HCT116 (cell line): ENCODE measurements around the gene COL9A3. TPM values are rescaled to one million over a fixed set of nuclear protein-coding genes. Genes with fewer than 3 reads are reported as not detected.

ENCODE experiments used
- ATAC-seq: fragments of 200-7000 bp; cut with Tn5 transposase; 2 replicates; pipeline ENCODE4 v1.9.1; 2020; ENCODE audit warnings: mild to moderate bottlenecking, moderate library complexity
- BruUV-seq: library from RNA; stranded (reverse); fragments of 400-500 nt; replicated peaks from 2 replicates; lab custom pipeline; 2021; lab: Mats Ljungman, UMichigan
- CTCF ChIA-PET: fragments of 300-600 bp; sonication (Branson Sonifier 250); formaldehyde crosslinking; loops from one replicate; lab custom pipeline; 2021; ENCODE audit warnings: antibody characterized with exemption; lab: Charles Lee
- POLR2A ChIA-PET: fragments of 300-600, 350-600 bp; sonication (Branson Sonifier 250); formaldehyde crosslinking; loops from one replicate; lab custom pipeline; 2021; ENCODE audit warnings: antibody characterized with exemption; lab: Charles Lee
- RAD21 ChIA-PET, 2 experiments: fragments of 300-600 bp; sonication (Branson Sonifier 250); formaldehyde crosslinking; loops; one replicate each; lab custom pipeline; 2023; ENCODE audit warnings: low total read pairs in 2 of 2; ENCODE audit not compliant: uncharacterized antibody in 2 of 2, unreplicated experiment in 2 of 2, low non-redundant PET in 1 of 2; lab: Charles Lee
- DNase-seq: peaks from one replicate; pipeline ENCODE4 v3.0.0-alpha.2; 2010; ENCODE audit warnings: low read depth, low spot score
- H2AFZ ChIP-seq: fragments of 200-600 bp; shearing (Covaris generic), sonication (generic); 2 replicates; pipeline ENCODE4 v1.6.1; 2017; ENCODE audit warnings: low read depth, mixed run types, mixed read lengths, antibody characterized with exemption, low read length; ENCODE audit not compliant: poor library complexity, severe bottlenecking
- H3K27ac ChIP-seq: 2 replicates; pipeline ENCODE4 v1.5.1; 2012; ENCODE audit warnings: low read depth, low read length
- H3K27me3 ChIP-seq: fragments of 200-600 bp; sonication (generic); 2 replicates; pipeline ENCODE4 v1.6.1; 2016; ENCODE audit warnings: mixed run types, low read length, mixed read lengths; ENCODE audit not compliant: insufficient read depth
- H3K36me3 ChIP-seq, 2 experiments: fragments of 200-500 bp in 1 of 2; fragments of 200-600 bp in 1 of 2; sonication (Bioruptor generic) in 1 of 2; sonication (generic) in 1 of 2; 2 replicates each; pipeline versions ENCODE4 v1.5.1 to v1.6.1; 2014 to 2016; ENCODE audit warnings: low read length in 2 of 2, inconsistent platforms in 1 of 2, mixed read lengths in 1 of 2, mixed run types in 1 of 2; ENCODE audit not compliant: insufficient read depth in 2 of 2, control insufficient read depth in 1 of 2
- H3K4me1 ChIP-seq, 2 experiments: fragments of 200-600 bp in 1 of 2; sonication (generic) in 1 of 2; 2 replicates each; pipeline versions ENCODE4 v1.5.1 to v1.6.1; 2012 to 2017; ENCODE audit warnings: low read length in 2 of 2, inconsistent platforms in 1 of 2, mild to moderate bottlenecking in 1 of 2, mixed read lengths in 1 of 2, mixed run types in 1 of 2, moderate library complexity in 1 of 2; ENCODE audit not compliant: insufficient read depth in 2 of 2, control insufficient read depth in 1 of 2
- H3K4me2 ChIP-seq: fragments of 200-600 bp; sonication (generic); 2 replicates; pipeline ENCODE4 v1.6.1; 2017; ENCODE audit warnings: mixed run types, low read length, mixed read lengths
- H3K4me3 ChIP-seq, 2 experiments: fragments of 200-600 bp in 1 of 2; sonication (generic) in 1 of 2; replicated peaks in 1 of 2; 2 replicates each; pipeline ENCODE4 v1.5.1; 2011 to 2016; ENCODE audit warnings: low read length in 2 of 2, control low read depth in 1 of 2, low read depth in 1 of 2, mild to moderate bottlenecking in 1 of 2, mixed read lengths in 1 of 2, mixed run types in 1 of 2
- H3K79me2 ChIP-seq: fragments of 200-600 bp; sonication (generic); 2 replicates; pipeline ENCODE4 v1.6.1; 2017; ENCODE audit warnings: mild to moderate bottlenecking, mixed run types, low read length, moderate library complexity, mixed read lengths; ENCODE audit not compliant: insufficient read depth
- H3K9ac ChIP-seq: fragments of 200-600 bp; sonication (generic); 2 replicates; pipeline ENCODE4 v1.6.1; 2016; ENCODE audit warnings: low read length, mixed read lengths
- H3K9me2 ChIP-seq: fragments of 200-600 bp; sonication (generic), shearing (Covaris generic); 2 replicates; pipeline ENCODE4 v1.6.1; 2017; ENCODE audit warnings: mixed run types, mild to moderate bottlenecking, moderate library complexity; ENCODE audit not compliant: insufficient read depth
- H3K9me3 ChIP-seq, 2 experiments: fragments of 200-500 bp in 1 of 2; fragments of 200-600 bp in 1 of 2; sonication (Bioruptor generic) in 1 of 2; sonication (generic) in 1 of 2; 2 replicates each; pipeline ENCODE4 v1.6.1; 2014 to 2017; ENCODE audit warnings: low read length in 2 of 2, mixed read lengths in 2 of 2, inconsistent platforms in 1 of 2, low read depth in 1 of 2, mild to moderate bottlenecking in 1 of 2, mixed run types in 1 of 2, moderate library complexity in 1 of 2; ENCODE audit not compliant: control insufficient read depth in 1 of 2, insufficient read depth in 1 of 2
- H4K20me1 ChIP-seq: fragments of 200-600 bp; sonication (generic), shearing (Covaris generic); 2 replicates; pipeline ENCODE4 v1.6.1; 2017; ENCODE audit warnings: mixed run types, mild to moderate bottlenecking, moderate library complexity; ENCODE audit not compliant: insufficient read depth
- CBX3 ChIP-seq: IDR thresholded peaks from 2 replicates; pipeline ENCODE4 v1.6.1; 2012; ENCODE audit warnings: low read depth
- CEBPB ChIP-seq: IDR thresholded peaks from 2 replicates; pipeline ENCODE4 v1.6.1; 2012; ENCODE audit warnings: low read depth
- FOSL1 ChIP-seq: IDR thresholded peaks from 2 replicates; pipeline ENCODE4 v1.6.1; 2012; ENCODE audit warnings: low read depth
- JUND ChIP-seq: IDR thresholded peaks from 2 replicates; pipeline ENCODE4 v1.6.1; 2012
- POLR2A ChIP-seq: IDR thresholded peaks from 2 replicates; pipeline ENCODE4 v1.7.0; 2011; ENCODE audit warnings: borderline replicate concordance; ENCODE audit not compliant: insufficient read depth, insufficient read length; ENCODE audit errors: extremely low read depth
- RAD21 ChIP-seq: IDR thresholded peaks from 2 replicates; pipeline ENCODE4 v1.6.1; 2012; ENCODE audit warnings: low read depth, mild to moderate bottlenecking
- TCF7L2 ChIP-seq: IDR thresholded peaks from 2 replicates; pipeline ENCODE4 v1.7.0; 2011; ENCODE audit warnings: borderline replicate concordance, inconsistent platforms; ENCODE audit not compliant: insufficient read depth, insufficient read length; ENCODE audit errors: extremely low read depth
- ZFX ChIP-seq: fragments of 450-650 bp; IDR thresholded peaks from 2 replicates; pipeline ENCODE4 v1.6.1; 2017
- ZNF274 ChIP-seq: fragments of 200-500 bp; sonication (Bioruptor generic); IDR thresholded peaks from 2 replicates; pipeline ENCODE4 v1.6.1; 2014; ENCODE audit warnings: mild to moderate bottlenecking, low read depth, low read length, inconsistent platforms
- intact Hi-C: fragments of 100-400 bp; cut with micrococcal nuclease; formaldehyde crosslinking; loops from 2 replicates; pipeline ENCODE4 v1.10.0; 2022
- total RNA-seq: library from RNA; stranded (reverse); gene quantifications from one replicate; pipeline ENCODE4 v1.2.1, GENCODE V29; 2021; ENCODE audit not compliant: unreplicated experiment

Gene COL9A3
- total RNA-seq, 1 experiment from 2014 or later = 29.7 TPM

DNA sequence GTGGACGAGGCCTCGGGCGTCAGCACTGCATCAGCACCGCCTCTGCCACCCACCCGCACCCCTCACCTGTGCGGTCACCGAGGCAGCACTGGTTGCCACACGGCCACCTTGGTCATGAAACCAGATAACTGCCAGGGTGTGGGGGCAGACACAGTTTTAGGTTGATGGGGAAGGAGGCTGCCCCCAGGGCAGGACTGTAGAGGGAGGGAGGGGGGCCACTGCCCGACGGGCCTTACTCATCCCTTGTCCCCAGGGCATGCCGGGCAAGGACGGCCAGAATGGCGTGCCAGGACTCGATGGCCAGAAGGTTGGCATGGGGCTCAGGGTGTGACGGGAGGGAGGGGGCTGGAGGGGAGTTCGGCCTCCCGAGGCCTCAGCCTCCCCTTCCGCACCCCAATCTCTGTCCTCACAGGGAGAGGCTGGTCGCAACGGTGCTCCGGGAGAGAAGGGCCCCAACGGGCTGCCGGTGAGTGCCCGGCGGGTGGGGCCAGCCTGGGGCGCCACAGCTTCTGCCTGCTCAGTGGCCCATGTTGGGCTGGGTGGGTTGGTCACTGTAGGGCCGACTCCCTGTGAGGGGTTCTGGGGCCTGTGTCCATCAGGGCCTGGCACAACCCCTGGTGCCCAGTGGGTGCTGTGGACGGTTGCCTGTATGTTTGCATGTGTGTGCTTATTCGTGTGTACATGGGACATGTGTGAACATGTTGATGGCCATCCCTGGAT, 11.8 kb downstream of the COL9A3 start:
- no TSS peak for BruUV-seq
- POLR2A ChIA-PET = interaction anchor here (0.6 kb wide), 1 partner anchor 442 kb away, joined by 7 read pairs; the partner anchor contains the start of gene RPS21
- H3K9me2 ChIP-seq = no peaks in the 10 kb centered on the region
- no peaks in the 10 kb centered on the region for H3K36me3 ChIP-seq
- no peaks in the 10 kb centered on the region for H3K27me3 ChIP-seq
- no peak overlapping the region for H3K27ac ChIP-seq
- H3K9me3 ChIP-seq = no peaks in the 10 kb centered on the region
- H3K79me2 ChIP-seq = no peaks in the 10 kb centered on the region
- H3K4me2 ChIP-seq = no peak overlapping the region
- H3K4me1 ChIP-seq = peaks cover 29 to 33% of the 10 kb centered on the region in 2 experiments
- H3K9ac ChIP-seq = no peak overlapping the region
- no peak overlapping the region for H3K4me3 ChIP-seq
- no peak for TF ChIP-seq JUND
- no peak for TF ChIP-seq CEBPB
- no peak for TF ChIP-seq CBX3
- TF ChIP-seq ZFX = no peak
- TF ChIP-seq POLR2A = no peak
- TF ChIP-seq ZNF274 = no peak
- no peak for TF ChIP-seq FOSL1
- TF ChIP-seq TCF7L2 = no peak
- no peak for TF ChIP-seq RAD21
- CTCF ChIA-PET = no interaction called here
- H2AFZ ChIP-seq = no peak overlapping the region
- H4K20me1 ChIP-seq = no peaks in the 10 kb centered on the region
- no peak for ATAC-seq
- RAD21 ChIA-PET = no interaction called here
- DNase-seq = no peak
- intact Hi-C loops = no loop called here
